ENCODE data around the gene TXNDC16.
"Not testable (repeated sequence)": the region's sequence is repeated elsewhere in the genome, so short reads cannot be mapped to it uniquely, and the experiment has no call there.

Gene TXNDC16

DNA sequence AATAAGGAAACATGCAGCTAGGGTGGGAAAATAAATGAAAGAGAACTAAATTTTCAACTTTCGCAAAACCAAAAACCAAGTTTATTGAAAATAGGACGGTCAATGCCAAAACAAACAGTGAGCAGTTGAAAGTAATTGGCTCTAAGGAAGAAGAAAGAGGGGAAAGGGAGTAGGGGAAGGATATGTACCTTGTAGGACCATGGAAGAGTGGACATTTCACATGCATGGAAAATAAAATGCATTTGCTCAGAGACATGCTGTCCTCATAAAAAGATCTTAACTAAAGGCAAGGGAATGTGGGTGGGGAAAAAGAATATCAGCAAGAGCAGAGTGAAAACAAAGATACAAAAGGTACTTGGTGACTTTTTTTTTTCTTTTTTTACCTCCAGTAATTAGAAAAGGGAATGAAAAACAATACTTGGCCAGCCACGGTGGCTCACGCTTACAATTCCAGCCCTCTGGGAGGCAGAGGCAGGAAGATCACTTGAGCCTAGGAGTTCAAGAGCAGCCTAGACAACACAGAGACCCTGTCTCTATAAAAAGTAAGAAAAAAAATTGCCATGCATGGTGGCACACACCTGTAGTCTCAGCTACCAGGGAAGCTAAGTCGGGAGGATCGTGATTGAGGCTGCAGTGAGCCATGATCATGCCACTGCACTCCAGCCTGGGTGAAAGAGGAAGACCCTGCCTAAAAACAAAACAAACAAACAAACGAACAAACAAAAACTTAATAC is 6.6 kb downstream of the TXNDC16 start:
- DNase-seq (ENCODE audit: low read depth), result no peak

GRCh38 chr14:52538623-52539022 is 13.7 kb downstream of the TXNDC16 start:
- no peak for DNase-seq (ENCODE audit: low read depth)

- DNase-seq (ENCODE audit: low read depth), result no peak
Observed at GRCh38 chr14:52536269-52536668, 16.0 kb downstream of the TXNDC16 start.

- DNase-seq (ENCODE audit: low read depth), result no peak
Observed at GRCh38 chr14:52531481-52531880, 20.8 kb downstream of the TXNDC16 start.

GRCh38 chr14:52527052-52527451 is 25.3 kb downstream of the TXNDC16 start:
- no peak for DNase-seq (ENCODE audit: low read depth)

- no peak for DNase-seq (ENCODE audit: low read depth)
Observed at GRCh38 chr14:52522581-52523345, 29.5 kb downstream of the TXNDC16 start.

- no peak for DNase-seq (ENCODE audit: low read depth)
Observed at GRCh38 chr14:52522033-52522432, 30.3 kb downstream of the TXNDC16 start.

DNA sequence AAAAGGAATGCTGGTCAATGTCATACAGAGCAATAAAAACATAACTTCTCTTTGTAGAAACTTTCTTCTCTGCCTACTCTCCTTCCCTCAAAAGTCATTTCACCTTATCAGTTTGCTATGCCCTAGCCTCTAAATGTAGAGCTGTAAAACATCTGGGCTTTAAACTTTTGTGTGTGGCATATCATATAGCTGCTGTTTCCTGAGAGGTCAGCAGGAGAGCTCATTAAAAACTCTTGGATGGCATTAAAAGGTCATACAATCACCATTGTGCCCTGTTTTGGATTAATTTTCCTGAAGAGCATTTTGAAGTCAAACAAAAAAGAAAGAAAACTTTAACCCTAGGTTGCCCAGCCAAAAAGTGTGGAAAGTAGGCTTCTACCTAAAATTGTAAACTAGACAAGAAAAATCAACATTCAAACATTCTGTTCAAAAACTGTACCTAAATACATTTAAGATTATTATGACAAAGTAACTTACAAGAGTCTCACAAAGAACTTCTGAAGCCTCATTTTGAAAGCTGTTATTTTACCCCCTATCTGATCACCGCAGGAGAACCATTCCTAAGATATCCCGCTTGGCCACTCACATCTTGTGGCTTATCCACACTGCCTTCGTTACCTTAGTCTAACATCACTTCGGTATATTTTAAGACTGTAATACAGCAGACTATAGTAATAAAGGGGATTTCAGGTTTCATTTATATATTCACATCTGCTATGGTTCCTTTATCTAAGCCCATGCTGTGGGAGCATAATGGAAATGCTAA is 38.1 kb downstream of the TXNDC16 start:
- no peak for DNase-seq (ENCODE audit: low read depth)

DNA sequence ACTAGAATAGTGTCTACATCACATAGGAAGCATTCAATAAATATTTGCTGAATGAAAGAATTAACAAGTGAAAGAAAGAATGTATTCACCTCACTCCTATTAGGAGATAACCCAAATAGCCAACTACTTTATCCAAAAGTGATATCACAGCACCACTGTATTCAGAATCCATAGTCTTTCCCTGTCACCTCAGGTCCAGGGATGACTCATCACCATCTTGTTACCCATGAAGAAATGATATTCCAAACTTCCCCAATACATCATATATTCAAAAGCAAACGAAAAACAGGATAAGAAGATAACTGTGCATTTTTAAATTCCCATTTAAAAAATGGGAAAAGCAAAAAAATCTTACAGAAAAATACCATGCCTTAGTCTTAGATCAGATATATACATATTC is 39.1 kb downstream of the TXNDC16 start:
- no peak for DNase-seq (ENCODE audit: low read depth)

DNA sequence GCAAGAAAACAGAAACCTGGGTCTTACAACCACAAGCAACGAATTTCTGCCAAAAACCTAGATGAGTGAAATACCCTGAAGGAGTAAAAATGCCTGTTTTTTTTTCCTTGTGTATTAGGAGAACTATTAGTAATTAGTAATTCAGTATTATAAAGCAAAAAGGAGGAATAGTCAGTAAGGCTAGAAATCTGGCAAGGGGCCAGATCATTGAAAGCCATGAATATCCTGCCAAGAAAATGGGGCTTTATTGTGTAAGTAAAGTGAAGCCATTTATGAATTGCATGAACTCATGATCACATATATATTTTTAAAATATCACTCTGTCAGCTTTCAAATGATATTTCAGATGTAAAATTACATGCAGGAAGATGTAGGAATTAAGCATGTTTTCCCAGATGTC is 57.9 kb downstream of the TXNDC16 start:
- DNase-seq (ENCODE audit: low read depth), result no peak

- DNase-seq (ENCODE audit: low read depth), result no peak
Observed at GRCh38 chr14:52485350-52485960, 66.8 kb downstream of the TXNDC16 start.

DNA sequence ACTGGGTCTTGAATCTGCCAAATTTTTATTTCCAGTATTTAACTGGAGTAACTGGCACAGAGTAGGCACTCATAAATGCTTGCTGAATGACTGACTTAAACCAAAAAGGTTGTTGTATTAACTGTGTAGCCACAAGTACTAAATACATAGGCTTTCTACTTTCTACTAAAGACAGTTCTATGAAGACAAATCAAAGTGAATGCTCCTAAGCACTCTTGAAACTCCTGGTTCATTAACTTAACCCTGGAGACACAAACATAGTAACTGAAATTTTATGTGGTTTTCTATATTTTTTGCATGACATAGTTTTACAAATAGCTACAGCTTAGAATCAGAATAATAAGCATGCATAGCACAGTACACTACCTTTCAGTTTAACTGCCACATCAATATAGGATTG is 70.4 kb downstream of the TXNDC16 start:
- DNase-seq (ENCODE audit: low read depth), result no peak

DNA sequence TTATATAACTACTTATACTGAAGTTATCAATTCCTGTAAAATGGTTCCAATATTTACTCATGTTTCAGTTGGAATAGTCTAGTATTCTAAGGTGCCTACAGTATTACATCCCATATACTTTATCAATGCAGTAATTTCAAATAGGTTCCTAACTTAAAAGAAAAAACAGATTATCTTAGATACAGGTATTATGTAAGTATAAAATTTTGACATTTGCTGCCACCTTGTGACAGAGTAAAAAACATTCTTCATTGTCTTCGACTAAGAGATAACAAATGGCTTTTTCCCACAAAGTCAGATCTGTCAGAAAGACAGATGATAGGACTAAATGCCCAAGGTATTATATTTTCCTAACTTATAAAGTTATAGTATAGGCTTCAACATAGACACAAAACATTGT is 78.7 kb downstream of the TXNDC16 start:
- DNase-seq (ENCODE audit: low read depth), result no peak

- no peak for DNase-seq (ENCODE audit: low read depth)
Observed at GRCh38 chr14:52472728-52473127, 79.6 kb downstream of the TXNDC16 start.

DNA sequence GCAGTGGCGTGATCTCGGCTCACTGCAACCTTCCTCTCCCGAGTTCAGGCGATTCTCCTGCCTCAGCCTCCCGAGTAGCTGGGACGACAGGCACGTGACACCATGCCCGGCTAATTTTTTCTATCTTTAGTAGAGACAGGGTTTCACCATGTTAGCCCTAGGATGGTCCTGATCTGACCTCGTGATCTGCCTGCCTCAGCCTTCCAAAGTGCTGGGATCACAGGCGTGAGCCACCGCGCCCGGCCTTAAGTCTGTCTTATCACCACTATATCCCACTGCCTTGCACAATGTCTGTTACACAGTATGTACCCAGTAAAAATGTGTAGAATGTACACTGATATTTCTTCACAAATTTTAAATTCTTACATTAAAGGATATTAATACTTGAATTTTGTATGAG is 80.1 kb downstream of the TXNDC16 start:
- not testable (repeated sequence) for DNase-seq (ENCODE audit: low read depth)

GRCh38 chr14:52467515-52468266 is 84.6 kb downstream of the TXNDC16 start:
- no peak for DNase-seq (ENCODE audit: low read depth)

- no peak for DNase-seq (ENCODE audit: low read depth)
Observed at GRCh38 chr14:52464175-52464574, 88.1 kb downstream of the TXNDC16 start.

- DNase-seq (ENCODE audit: low read depth), result no peak
Observed at GRCh38 chr14:52463375-52463774, 88.9 kb downstream of the TXNDC16 start.

GRCh38 chr14:52461721-52462120 is 90.6 kb downstream of the TXNDC16 start:
- no peak for DNase-seq (ENCODE audit: low read depth)

DNA sequence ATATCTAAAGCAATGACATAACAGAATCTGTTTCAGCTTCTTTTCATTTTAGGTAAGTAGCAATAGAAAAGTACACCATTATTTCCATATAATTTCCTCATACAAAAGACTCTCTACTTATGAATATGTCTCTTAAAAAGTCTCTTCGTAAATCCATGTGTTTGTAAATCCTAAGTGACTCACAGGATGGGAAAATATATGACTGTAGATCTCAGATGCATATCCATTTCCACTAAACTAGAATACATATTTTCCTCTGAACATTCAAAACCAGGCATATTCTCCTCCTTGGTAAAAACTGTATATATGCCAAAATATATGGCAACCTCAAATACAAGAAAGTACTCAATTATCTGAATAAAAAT is 93.6 kb downstream of the TXNDC16 start:
- DNase-seq (ENCODE audit: low read depth), result no peak

GRCh38 chr14:52457411-52457810 is 94.9 kb downstream of the TXNDC16 start:
- DNase-seq (ENCODE audit: low read depth), result no peak

Measured in stimulated activated CD8-positive, alpha-beta memory T cell treated with anti-CD3 and anti-CD28 coated beads, Interleukin-15, amount 100 ng/mL, for 1 hour (primary cell).